Smooth muscle cell (in vitro differentiated cells): Measurements from ENCODE around the gene HELZ2. TPM values are rescaled to one million over a fixed set of nuclear protein-coding genes. Genes with fewer than 3 reads are reported as not detected.

Source experiments
- DNase-seq: peaks from one replicate; lab custom pipeline; 2025; ENCODE audit not compliant: unreplicated experiment; lab: John Stamatoyannopoulos, UW
- H2AFZ ChIP-seq: fragments of 200-600 bp; sonication (generic); 2 replicates; pipeline ENCODE4 v1.6.0; 2016; ENCODE audit warnings: antibody characterized with exemption, low read depth, mild to moderate bottlenecking
- H3F3A ChIP-seq: fragments of 200-600 bp; sonication (generic); 2 replicates; pipeline ENCODE4 v1.6.0; 2017; ENCODE audit warnings: antibody characterized with exemption, low read depth
- H3K27ac ChIP-seq: fragments of 200-600 bp; sonication (generic); 2 replicates; pipeline ENCODE4 v1.5.1; 2016; ENCODE audit warnings: low read depth, mild to moderate bottlenecking
- H3K27me3 ChIP-seq: fragments of 200-600 bp; sonication (generic); 2 replicates; pipeline ENCODE4 v1.6.1; 2016; ENCODE audit warnings: low read depth, mild to moderate bottlenecking
- H3K36me3 ChIP-seq: fragments of 200-600 bp; sonication (generic); 2 replicates; pipeline ENCODE4 v1.5.1; 2016; ENCODE audit warnings: low read depth
- H3K4me1 ChIP-seq: fragments of 200-600 bp; sonication (generic); 2 replicates; pipeline ENCODE4 v1.5.1; 2016; ENCODE audit warnings: low read depth
- H3K4me2 ChIP-seq: fragments of 200-600 bp; sonication (generic); 2 replicates; pipeline ENCODE4 v1.6.0; 2016; ENCODE audit warnings: mild to moderate bottlenecking
- H3K4me3 ChIP-seq: fragments of 200-600 bp; sonication (generic); 2 replicates; pipeline ENCODE4 v1.5.1; 2016; ENCODE audit warnings: mild to moderate bottlenecking
- H3K79me2 ChIP-seq: fragments of 200-600 bp; sonication (generic); 2 replicates; pipeline ENCODE4 v1.6.0; 2016; ENCODE audit warnings: low read depth, mild to moderate bottlenecking
- H3K9ac ChIP-seq: fragments of 200-600 bp; sonication (generic); 2 replicates; pipeline ENCODE4 v1.6.0; 2016; ENCODE audit warnings: low read depth
- H3K9me3 ChIP-seq: fragments of 200-600 bp; sonication (generic); replicated peaks from 2 replicates; pipeline ENCODE4 v1.5.1; 2016; ENCODE audit warnings: low read depth
- H4K20me1 ChIP-seq: fragments of 200-600 bp; sonication (generic); 2 replicates; pipeline ENCODE4 v1.6.0; 2016; ENCODE audit warnings: low read depth
- CTCF ChIP-seq: fragments of 200-600 bp; sonication (generic); IDR thresholded peaks from 2 replicates; pipeline ENCODE4 v1.5.1; 2017; ENCODE audit warnings: borderline replicate concordance, mild to moderate bottlenecking, antibody characterized with exemption; ENCODE audit not compliant: insufficient read depth, poor library complexity, severe bottlenecking
- WGBS: methylation state at CpG from one replicate; pipeline ENCODE4 v1.1.7; 2016; ENCODE audit warnings: low lambda C conversion rate; 5-methylcytosine and 5-hydroxymethylcytosine counted together
- polyA plus RNA-seq: library from polyadenylated mRNA; unstranded; fragments of >200 nt; fragmentation: Nextera tagmentation; extraction: Ambion mirVana; gene quantifications from 2 replicates; pipeline ENCODE4 v1.2.1, GENCODE V29; 2016
- total RNA-seq: library from RNA; depleted of rRNA; stranded (reverse); fragments of >200 nt; gene quantifications from 2 replicates; pipeline ENCODE4 v1.2.3, GENCODE V29; 2014

HELZ2 gene
- total and polyA plus RNA-seq, 2 experiments from 2014 or later, result 3.0 to 13.8 TPM

DNA sequence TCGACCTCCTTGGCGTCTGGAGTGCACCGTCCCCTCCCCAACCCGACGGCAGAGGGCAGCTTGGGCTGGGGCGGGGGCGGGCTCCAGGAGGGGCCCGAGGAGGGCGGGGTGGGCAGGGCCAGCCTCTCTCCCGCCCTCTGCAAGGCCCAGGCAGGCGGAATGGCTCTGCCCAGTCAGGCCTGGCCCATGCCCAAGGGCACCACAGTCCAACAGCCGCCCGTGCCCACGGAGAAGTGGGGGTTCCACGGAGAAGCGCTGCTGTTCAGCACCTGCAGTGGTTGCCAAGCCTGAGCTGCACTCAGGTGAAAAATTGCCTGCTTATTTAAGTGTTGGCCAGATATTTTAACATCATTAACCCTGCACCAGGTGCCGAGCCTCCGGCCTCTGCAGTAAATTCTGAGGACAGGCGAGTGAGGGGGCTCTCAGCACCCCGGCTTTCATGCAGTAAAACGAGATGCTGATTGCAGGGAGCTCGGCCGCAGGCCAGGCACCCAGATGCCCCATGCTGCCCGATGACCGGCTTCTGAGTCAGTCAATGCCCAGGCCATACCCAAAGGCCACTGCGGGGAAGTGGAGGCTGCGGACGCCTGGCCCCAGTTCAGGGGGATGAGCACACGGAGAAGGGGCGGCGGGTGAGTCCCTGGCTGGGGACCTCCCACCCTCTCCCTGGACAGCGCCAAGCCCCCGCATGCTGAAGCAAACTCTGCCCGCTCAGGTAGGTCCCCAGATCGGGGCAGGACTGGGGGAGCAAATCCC is 26.1 kb downstream of the HELZ2 start, which contains the start of gene SRMS:
TSS of gene SRMS (minus strand) at position 25 of the 756 bp plus-strand sequence. CDS start 286 bp downstream, outside the sequence.
- Histone ChIP-seq H4K20me1 (no peaks in the 10 kb centered on the region), H3K4me2 (no peak within 1 kb of the TSS), H3F3A (peaks cover 7% of the 10 kb centered on the region), H3K4me3 (no peak within 1 kb of the TSS), H2AFZ (no peak within 1 kb of the TSS), H3K27ac (no peak within 1 kb of the TSS), H3K36me3 (no peaks in the 10 kb centered on the region), H3K4me1 (no peaks in the 10 kb centered on the region), H3K9me3 (no peaks in the 10 kb centered on the region), H3K9ac (no peak within 1 kb of the TSS), H3K27me3 (no peaks in the 10 kb centered on the region), H3K79me2 (no peaks in the 10 kb centered on the region)
- TF ChIP-seq CTCF, result no peak
- no peak for DNase-seq
- WGBS, result 69% methylated on average over 28 of the region's 35 CpGs

DNA sequence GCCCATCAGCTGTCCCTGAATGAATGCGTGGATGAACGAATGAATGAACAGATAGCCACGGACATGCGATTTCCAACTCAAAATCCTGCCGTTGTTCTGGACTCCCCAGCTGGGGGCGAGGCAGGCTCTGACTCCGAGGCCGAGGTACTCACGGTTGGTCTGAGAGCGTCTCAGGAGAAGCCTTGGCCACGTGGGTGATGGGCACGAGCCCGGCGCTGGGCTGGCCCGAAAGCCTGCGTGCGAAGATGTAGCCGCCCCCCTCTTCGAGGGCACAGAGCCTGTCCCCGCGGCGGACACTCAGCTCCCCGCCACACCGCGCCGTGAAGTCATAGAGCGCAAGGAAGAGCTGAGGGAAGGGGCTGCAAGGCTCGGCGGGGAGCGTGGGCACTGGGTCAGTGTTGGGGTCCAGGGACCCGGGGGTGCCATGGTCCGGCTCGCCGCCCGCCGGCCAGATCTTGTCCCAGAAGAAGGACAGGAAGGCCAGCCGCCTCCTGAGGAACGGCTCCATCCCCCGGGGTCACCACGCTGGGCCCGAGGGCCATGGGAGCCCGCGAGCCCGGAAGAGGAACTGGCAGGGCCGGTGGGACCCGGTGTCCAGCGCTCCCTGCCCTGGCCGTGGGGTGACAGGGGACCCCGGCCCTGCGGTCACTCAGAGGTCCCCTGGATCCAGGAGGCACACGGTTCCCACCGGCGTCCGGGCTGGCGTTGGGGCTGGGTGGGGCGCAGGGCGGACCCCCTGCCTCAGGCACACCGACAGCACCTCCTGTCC is 26.9 kb downstream of the HELZ2 start:
- no peak overlapping the region for H3K4me3 ChIP-seq
- H4K20me1 ChIP-seq, result no peaks in the 10 kb centered on the region
- no peaks in the 10 kb centered on the region for H3K9me3 ChIP-seq
- no peaks in the 10 kb centered on the region for H3K27me3 ChIP-seq
- no peaks in the 10 kb centered on the region for H3F3A ChIP-seq
- no peak for TF ChIP-seq CTCF
- no peaks in the 10 kb centered on the region for H3K79me2 ChIP-seq
- 84% methylated on average over 56 of the region's 58 CpGs for WGBS
- H3K9ac ChIP-seq, result no peak overlapping the region
- H3K4me1 ChIP-seq, result no peaks in the 10 kb centered on the region
- no peak overlapping the region for H2AFZ ChIP-seq
- no peak for DNase-seq
- H3K4me2 ChIP-seq, result no peak overlapping the region
- H3K36me3 ChIP-seq, result no peaks in the 10 kb centered on the region
- no peak overlapping the region for H3K27ac ChIP-seq

GRCh38 chr20:63546256-63546955 is 27.6 kb downstream of the HELZ2 start:
- no peak for TF ChIP-seq CTCF
- H3K79me2 ChIP-seq, result no peaks in the 10 kb centered on the region
- H3F3A ChIP-seq, result no peaks in the 10 kb centered on the region
- no peak overlapping the region for H3K9ac ChIP-seq
- no peaks in the 10 kb centered on the region for H3K9me3 ChIP-seq
- no peaks in the 10 kb centered on the region for H4K20me1 ChIP-seq
- no peaks in the 10 kb centered on the region for H3K27me3 ChIP-seq
- H3K4me1 ChIP-seq, result no peaks in the 10 kb centered on the region
- H3K4me2 ChIP-seq, result no peak overlapping the region
- no peaks in the 10 kb centered on the region for H3K36me3 ChIP-seq
- no peak overlapping the region for H3K4me3 ChIP-seq
- no peak overlapping the region for H2AFZ ChIP-seq
- WGBS, result 93% methylated on average over 16 of the region's 20 CpGs
- H3K27ac ChIP-seq, result no peak overlapping the region
- no peak for DNase-seq
